HTR-8/SVneo (cell line): ENCODE results near the gene TNIK.

Source experiments
- DNase-seq: peaks from one replicate; pipeline ENCODE4 v3.0.0; 2011; ENCODE audit warnings: low spot score, mixed read lengths; ENCODE audit not compliant: insufficient read length
- FAIRE-seq: peaks from 2 replicates; lab custom pipeline; 2011; peaks lifted over from hg19 to GRCh38; lab: Jason Lieb, UNC

TNIK gene

DNA sequence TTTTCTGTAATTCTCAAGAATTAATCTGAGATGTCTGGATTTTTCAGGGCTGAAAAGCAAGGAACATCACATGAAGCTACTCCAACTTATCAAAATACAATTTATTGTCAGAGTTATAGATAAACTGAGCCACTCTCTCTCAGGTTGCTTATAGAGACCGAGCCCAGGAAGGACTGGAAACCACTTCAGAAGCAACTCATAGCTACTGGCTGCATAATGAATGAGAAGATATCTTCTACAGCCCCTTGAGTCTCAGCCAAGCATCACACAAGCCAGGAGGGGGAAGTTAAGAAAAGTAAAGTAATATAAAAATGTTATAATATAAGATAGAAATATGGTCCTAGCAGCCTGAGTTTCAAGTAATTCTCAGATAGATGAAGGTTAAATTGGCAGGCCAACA is 186.0 kb downstream of the TNIK start:
- FAIRE-seq (no peak), DNase-seq (no peak)

DNA sequence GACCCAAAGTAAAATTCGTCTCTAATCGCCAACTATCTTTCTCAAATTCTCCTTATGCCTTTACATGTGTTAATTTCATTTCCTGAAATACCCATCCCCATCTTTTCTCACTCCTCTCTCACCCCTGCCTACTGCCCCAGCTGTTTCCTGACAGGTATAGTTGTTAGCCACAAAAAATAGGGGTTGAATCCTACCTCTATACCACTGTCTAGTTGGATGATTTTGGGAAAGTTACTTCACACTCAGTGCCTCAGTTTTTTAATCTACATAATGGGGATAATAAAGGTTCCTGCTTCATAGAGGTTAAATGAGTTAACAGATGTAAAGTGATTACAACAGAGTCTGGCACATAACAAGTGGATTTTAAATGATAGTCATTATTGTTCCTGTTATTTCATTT is 189.7 kb downstream of the TNIK start:
- FAIRE-seq, result no peak
- no peak for DNase-seq

DNA sequence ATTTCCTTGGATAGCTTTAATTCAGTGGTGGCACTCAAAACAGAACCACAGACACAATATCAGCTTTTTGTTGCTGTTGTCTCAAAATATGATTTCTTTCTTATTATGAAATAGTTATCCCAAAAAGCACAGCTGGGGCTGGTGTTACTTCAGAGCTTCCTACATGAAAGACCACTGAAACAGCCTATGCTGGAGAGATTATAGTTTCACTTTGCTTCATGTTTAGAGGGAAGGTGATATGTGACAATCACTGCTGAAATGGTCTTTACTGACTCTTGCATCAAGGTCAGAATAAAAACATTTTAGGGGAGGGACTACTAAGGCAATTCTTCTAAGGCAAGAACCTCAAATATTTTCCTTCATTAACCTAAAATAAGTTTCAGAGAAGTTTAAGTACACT is 190.7 kb downstream of the TNIK start:
- FAIRE-seq (no peak), DNase-seq (no peak)

DNA sequence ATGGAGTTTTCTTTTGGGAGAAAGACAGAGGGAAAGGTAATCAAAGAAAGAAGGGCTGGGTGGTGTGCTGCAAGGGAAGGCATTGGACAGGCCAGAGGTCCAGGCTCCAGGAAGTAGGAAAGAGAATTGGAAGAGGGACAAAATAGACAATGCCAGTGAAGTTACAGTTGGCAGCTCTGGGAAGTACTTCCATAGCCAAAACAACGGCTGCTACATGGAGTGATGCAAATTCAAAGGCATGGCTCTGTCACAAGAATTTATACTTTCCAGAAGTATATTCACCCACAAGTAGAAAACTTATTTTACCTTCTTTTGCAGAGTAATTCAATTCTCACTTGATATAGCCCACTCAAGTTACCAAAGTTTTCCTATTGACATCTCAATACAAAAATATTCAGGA is 191.5 kb downstream of the TNIK start:
- no peak for FAIRE-seq
- DNase-seq, result no peak

DNA sequence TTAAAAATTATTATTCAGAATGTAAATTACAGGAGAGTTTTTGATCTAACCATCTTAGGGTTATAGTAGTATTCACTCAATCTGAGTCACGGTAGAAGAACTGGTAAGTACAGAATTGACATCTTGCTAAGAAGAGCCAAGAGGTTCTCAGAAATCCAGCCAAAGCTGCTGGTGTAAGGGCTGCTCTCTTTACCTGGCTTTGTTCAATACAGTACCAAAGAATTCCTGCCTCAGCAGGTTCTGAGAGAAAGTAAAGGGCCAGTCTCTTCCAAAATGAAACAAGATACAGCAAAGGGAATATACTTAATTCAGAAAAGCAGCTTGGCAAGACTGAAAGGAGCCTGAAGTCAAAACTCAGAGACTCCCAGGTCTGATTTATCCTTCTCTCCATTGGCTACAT is 193.1 kb downstream of the TNIK start:
- FAIRE-seq, result no peak
- no peak for DNase-seq

DNA sequence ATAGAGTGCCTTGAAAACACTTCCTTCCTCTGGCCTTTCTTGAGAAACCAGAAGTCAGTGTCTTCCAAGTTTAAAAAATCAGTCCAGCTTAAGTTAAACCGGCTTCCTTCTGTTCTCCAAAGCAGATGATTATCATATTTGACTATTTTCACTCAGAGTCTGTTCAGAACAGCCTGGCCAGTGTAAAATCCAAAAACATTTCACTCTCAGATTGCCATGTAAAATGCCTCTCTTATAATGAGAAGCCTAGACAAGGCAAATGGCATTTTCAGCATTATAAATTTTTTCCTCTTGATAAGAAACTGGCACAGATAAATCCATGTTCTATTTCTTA is 193.5 kb downstream of the TNIK start:
- FAIRE-seq, result no peak
- no peak for DNase-seq

DNA sequence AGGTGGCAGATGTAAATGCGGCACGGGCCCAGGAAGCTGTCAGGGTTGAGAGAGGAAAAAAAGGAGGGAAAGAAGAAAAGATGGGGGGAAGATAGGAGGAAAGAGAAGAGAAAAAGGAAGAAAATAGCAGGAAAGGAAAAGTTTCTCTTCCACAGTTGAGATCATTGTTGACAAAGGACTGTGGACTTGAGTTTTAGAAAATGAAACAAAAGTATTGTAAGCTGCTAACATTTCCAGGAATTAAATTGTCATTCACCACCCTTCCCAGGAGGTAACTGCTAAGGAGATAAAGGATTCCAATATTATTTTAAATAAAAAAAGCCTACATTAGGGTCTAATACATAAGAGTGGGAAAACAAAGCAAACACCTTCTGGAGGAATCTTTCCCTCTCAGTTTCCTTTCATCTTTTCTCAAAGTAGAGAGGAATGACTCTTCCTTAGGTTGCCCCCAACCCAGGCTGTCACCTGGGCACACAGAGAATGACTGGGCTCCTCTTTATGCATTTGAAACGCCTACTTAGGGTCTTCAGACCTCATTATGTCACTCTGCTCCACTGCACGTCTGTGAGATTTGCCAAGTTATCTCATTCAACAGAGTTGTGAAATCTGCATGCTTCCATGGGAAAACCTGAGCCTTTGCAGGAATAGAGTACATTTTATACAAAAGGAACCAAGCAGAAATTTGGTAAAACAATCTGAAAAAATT is 194.0 kb downstream of the TNIK start:
- no peak for FAIRE-seq

DNA sequence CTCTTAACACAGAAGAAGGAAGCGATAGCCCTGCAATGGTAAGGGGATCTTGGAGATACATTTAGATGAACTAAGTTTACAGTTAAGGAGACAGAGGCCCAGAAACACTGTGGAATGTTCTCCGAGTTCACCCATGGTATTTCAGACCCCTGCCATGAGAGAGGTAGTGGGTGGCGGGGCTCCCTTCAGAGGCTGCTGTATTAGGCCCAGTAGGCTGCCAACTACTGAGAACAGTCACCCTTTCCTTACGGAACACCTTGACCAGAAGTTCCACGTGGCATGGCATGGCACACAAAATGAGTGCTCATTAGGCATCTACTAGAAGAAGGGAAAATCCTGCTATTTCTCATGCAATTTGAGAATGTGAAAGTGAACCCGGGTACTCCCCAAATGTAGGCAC is 195.4 kb downstream of the TNIK start:
- DNase-seq (no peak), FAIRE-seq (no peak)

More for the DNA sequence above, 194.0 kb downstream of the TNIK start:
- no peak for DNase-seq

DNA sequence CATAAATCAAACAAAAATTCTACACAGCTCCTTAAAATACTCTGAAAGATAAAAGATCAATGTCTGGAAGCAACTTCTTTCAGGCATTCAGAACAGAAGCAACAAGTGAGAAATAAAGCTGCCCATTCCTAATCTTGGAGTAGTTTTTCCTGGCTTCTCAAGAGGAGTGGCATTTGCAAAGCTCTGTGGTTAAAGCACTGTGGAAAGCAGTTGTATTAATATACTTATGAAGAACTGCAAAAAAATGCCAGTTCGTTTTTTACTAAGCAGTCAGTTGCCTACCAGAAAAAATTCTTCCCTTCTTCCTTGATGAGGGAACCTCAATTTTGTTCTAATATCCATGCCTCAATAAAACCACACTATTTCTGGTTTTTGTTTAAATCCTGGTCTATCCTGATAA is 197.8 kb downstream of the TNIK start:
- FAIRE-seq (no peak), DNase-seq (no peak)

DNA sequence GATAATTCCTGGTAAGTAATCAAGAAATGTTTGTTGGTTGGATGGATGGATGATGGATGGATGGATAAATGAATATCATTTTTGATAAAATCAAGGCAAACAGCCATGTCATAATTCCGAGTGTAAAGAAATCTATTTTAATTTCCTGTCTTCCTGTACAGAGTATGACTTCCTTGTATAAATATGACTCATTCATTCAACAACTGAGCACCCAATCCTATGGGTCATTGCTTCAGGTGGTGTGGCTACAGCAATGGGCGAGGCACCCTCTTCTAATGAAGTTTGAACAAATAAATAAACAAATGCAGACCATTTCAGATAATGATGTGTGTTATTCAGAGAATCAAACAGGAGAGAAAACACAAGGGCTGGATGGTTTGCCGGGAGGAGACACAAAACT is 198.7 kb downstream of the TNIK start:
- no peak for FAIRE-seq
- no peak for DNase-seq

DNA sequence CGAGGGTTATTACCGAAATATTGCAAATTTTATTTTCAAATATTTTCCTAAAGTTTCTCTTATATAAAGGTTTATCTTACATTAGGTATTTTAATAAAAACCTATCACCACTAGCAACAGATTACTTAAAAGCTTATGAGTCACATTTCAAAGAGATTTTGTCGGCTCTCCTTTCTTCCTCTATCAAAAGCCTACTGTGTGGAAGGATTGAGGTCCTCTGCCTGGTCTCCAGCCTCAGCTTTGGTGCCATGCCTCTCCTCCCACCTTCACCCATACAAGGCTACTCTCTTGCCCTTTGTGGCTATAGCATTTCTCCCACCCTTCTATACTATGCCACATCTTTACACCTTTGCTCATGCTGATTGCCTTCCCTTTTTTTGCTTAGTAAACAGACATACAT is 199.3 kb downstream of the TNIK start:
- FAIRE-seq, result no peak
- DNase-seq, result no peak

DNA sequence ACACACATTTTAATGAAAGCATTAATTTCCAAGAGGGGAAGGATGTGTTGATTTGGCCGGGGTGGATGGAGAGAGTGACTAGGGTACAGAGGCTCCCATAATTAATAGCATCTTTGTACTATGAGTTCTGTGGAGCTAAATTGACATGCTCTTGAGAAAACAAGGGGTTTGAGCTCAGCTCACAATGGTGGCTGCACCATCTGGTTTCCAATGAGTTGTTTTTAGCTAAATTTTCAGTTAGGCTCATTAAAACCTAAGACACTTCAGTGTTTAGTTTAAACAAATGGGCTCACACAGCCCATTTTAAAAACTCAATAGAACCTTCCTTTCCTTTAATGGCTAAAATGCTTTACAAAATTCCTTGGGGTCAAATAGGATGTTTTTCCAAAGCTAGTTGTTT is 199.7 kb downstream of the TNIK start:
- DNase-seq (no peak), FAIRE-seq (no peak)

DNA sequence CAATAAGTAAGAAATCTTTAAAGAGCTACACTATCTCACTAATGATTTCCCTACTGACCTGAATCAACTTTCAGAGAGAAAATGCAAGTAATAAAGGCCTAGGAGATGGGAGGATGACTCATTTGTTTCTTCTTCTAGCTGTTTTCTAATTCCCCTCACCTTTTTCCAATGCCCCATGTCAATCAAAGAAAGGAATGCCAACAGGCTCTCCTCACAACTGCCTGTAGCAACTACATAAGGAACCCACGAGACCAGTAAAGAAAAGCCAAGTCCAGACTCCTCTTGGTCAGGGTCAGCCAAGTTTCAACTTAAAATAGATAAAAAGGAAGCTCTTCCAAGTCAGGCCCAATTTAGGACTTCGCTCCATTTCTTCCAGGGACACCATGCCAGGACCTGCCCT is 201.9 kb downstream of the TNIK start:
- FAIRE-seq (no peak), DNase-seq (no peak)

DNA sequence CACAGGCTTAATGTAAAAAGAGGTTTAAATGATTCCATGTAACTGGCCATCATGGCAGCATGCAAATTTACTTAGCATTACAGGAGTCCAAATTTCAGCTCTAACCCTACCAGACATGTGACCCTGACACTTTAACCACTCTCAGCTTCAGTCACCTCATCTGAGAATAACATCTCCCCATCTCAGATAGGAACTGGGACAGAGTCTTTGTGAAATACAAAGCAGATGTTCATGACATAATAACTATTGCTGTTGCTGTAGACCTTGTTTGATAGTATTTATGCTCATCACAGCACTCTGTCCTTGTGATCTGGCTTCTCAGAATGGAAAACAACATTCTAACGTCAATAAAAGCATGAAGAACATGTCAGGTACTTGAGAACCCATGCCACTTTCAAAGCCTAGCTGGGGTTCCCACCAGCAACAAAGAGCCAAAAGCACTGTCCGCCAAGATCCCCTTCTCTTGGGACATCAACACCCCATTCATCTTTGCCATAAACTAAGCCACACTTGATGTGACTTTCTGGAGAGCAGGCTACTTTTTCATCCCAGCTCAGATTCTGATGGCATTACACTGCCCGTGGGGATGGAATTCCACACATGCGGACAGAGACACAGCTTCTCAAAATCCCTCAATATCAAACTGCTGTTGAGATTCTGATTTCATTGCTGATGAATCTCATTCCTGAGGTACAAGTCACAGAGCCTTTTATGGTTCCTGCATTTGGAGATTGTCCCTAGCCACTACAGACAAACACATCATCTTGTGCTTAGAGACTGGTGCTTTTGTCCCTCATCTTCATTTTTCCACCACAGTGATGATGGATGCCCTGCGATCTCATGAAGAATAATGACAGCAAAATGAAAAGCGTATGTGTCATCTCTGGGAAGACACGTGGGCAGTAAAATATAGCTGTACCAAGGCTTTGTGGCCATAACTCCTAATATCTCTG is 202.7 kb downstream of the TNIK start:
- FAIRE-seq (peak; percentile 67), DNase-seq (peak; percentile 35)

DNA sequence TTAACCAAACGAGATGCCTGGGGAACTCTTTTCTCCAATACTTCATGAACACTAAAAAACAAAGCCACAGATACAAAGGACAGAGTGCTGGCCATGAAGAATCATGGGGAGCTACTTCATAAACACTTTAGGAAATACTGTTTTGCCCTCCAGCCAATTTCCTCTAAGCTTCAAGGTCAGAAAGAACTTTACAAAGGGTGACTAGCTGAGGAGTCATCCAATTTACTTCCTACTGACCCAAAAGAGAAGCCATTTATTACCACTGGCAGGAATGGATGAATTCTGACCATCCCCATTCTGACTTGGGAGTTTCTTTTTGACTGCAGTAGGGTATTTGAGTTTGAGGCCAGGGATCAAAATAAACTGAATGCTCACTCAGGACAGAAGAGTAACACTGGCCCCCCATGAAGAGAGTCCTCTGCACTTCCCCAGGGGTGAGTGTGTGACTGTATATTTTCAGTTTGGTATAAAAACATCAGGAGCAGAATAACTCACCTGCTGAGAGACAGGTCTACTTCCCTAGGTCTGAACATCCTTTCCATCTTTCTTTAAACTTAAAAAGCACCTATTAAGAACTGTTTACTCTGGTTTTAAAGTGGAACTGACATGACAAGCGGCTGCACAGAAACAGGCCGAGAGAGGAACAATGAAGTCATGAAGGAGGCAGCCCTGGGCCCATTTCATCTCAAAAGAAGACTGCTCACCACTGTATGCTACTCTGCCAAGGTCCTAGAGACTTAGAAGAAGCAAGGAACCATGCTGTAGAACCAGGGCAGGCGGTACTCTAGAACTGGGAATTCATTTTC is 203.6 kb downstream of the TNIK start:
- DNase-seq (no peak), FAIRE-seq (no peak)

DNA sequence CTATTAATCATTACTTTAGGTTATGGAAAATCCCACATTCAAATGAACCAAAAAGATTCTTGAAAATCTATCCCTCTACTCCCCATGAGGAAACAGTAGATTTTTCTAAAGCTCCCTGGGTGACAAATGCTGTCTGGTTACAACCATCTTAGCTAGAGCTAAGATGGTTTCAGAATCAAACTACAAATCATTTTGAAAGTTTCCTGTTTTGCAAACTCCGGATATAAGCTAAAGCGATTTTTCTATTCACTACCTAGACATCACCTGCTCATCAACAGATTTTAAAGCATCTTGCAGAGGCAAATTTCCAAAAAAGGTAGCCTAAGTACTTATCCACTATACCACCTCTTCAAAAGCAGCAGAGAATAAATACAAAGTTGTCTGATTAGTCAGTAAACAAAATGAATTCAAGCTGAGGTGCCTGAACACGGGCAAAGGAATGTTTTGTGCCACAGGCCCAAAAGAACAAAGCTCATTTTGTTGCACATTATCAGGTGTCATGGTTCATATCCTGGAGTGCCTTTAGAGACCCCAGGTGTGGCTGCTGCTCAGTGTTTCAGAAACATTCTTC is 204.9 kb downstream of the TNIK start:
- no peak for DNase-seq
- no peak for FAIRE-seq

DNA sequence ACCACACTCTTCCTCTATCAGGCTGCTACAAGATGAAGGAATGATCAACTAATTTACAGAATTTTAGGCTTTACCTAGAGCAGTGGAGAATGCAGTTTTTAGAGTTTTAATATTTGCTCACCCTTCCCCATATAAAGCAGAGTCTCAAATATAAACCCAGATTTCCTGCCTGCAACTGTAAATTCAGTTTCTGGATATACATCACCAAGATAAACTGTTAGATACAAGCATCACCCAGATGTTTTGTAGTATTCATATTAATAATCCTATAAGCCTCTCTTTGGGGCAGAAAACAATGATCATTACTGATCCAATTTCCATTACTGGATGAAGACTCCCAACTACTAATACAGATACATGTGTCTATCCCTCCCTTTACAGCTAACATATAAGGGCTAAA is 205.9 kb downstream of the TNIK start:
- FAIRE-seq, result no peak
- no peak for DNase-seq

DNA sequence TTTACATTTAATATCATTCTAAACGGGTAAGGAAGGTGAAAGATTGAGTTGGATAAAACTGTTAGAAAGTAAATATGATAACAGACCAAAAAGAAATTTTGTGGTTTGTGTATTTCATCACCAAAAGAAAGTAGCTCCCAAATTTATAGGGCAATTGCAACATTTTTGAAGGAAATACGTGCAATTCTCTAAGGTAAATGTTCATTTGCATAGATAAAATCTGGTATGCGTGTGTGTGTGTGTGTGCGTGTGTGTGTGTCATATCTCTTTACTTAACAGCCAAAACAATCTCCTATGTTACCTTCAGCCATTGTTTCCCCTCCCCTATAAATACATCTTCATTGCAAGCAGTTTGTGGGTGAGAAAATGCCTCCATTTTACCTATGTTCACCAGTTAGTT is 208.4 kb downstream of the TNIK start:
- no peak for FAIRE-seq
- DNase-seq, result no peak

DNA sequence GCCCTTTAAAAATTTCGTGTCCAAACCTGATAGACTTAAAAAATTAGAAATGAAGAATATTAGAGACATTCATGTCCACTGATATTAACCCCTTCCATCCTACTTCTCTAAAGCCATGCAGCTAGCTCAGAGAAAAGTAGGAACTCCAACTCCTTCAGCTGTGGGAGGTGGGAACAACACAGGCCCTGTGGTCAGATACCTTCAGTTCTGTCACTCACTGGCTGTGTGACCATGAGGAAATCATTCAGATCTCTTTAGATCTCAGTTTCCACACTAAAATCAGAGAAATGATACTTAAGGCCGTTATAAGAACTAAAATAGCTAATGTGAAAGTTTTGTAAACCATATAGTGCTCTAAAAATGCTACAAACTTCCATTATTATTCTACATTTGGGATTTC is 209.8 kb downstream of the TNIK start:
- DNase-seq, result no peak
- FAIRE-seq, result no peak

DNA sequence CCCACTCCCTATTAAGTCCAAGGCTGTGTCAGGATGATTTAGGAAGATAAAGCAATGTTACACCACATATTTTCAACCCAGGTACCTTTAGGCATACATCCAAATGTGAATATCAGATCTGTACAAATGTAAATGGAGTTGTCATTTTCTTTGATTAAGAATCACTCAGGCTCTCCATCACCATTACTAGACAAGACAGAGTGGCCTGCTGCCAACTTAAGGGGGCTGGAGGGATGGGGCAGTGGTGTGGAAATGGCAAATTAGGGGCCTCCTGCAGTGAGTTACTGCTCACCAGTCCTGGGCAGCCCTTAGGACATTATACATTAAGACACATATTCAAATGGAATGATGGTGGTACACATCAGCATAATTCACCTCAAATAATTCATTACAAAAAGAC is 211.0 kb downstream of the TNIK start:
- DNase-seq (no peak), FAIRE-seq (no peak)
